ENCODE measurements around the gene SNRPN.
"Not testable (repeated sequence)": the region's sequence is repeated elsewhere in the genome, so short reads cannot be mapped to it uniquely, and the experiment has no call there.

Gene SNRPN

DNA sequence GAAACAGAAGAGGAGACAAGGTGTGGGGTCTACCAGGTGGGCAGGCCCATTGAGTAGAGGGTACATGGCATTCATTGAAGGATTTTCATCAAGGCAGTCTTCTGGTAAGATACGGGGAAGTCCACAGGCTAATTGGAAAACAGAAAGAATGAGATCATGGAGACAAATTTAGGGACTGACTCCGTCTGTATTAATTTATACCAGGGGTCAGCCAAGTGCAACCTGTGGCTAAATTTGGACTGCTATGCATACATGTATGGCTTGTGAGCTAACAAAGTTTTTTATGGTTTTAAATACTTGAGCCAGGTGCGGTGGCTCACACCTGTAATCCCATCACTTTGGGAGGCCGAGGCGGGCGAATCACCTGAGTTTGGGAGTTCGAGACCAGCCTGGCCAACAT is 21.1 kb upstream of the SNRPN start:
- Histone ChIP-seq H3K27me3 (no peaks in the 10 kb centered on the region), H3K4me3 (no peak overlapping the region), H3K4me1 (no peaks in the 10 kb centered on the region), H3K27ac (no peak overlapping the region), H3K9ac (no peak overlapping the region), H3K9me3 (replicated peaks in 1 of 11) (peaks cover 0 to 4% (median 0%) of the 10 kb centered on the region in 11 experiments; a peak in 3 of 22 replicates), H4K20me1 (no peaks in the 10 kb centered on the region), H3K4me2 (no peak overlapping the region), H3K36me3 (no peaks in the 10 kb centered on the region)
- TF ChIP-seq Cebpa-rat (IDR thresholded peaks at IDR 0.05): no peak

DNA sequence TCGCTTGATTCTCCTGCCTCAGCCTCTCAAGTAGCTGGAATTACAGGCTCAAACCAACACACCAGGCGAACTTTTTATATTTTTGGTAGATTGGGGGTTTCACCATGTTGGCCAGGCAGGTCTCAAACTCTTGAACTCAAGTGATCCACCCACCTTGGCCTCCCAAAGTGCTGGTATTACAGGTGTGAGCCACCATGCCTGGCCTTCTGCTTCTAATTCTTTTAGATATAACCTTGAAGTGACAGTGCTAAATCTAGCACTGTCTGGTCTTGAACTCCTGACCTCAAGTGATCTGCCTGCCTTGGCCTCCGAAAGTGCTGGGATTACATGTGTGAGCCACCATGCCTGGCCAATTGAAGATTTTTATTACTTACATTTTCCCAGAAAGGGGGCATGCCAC is 16.6 kb upstream of the SNRPN start:
- H3K4me2 ChIP-seq, H3K36me3 ChIP-seq, H3K4me1 ChIP-seq, H3K9ac ChIP-seq, H4K20me1 ChIP-seq, H3K27ac ChIP-seq, H3K27me3 ChIP-seq, H3K4me3 ChIP-seq: not testable (repeated sequence)
- peaks cover 0 to 18% (median 0%) of the 10 kb centered on the region in 11 experiments; a peak in 7 of 22 replicates for H3K9me3 ChIP-seq (replicated peaks in 1 of 11)

DNA sequence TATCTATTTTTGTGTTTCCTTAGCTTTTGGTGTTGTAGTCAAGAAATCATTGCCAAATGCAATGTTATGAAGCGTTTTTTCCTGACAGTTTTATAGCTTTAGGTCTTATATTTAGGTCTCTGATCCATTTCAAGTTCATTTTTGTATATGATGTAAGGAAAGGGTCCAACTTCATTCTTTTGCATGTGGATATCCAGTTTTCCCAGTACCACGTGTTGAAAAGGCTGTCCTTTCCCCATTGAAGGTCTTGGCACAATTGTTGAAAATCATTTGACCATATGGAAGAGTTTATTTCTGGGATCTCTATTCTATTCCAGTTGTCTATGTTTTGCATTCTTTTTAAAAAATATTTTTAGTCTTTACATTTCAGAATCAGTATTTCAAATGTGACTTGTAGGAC is 14.6 kb upstream of the SNRPN start:
- H3K4me2 ChIP-seq: no peak overlapping the region

DNA sequence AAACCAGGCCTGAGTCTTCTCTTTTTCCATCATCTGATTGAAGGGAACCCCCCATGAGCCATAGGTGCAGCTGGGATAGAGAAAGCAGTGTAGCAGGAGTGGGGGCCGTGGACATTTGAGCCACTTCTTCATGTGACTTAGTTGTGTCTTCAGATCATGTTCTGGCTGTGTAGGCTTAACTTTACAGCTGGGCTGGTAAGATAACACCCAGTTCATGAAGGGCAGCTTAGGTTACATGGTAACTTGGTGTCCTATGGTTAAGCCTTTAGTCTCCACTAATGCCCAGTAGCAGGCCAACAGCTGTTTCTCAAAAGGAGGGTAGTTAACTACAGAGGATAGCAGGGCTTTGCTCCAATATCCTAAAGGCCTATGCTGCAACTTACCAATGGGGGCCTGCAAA is 11.4 kb upstream of the SNRPN start:
- H3K9me3 ChIP-seq (replicated peaks in 1 of 11): peaks cover 0 to 52% (median 13%) of the 10 kb centered on the region in 11 experiments; a peak in 13 of 22 replicates

More for the DNA sequence above, 14.6 kb upstream of the SNRPN start:
- Histone ChIP-seq H3K9me3 (replicated peaks in 1 of 11) (peaks cover 0 to 27% (median 0%) of the 10 kb centered on the region in 11 experiments; a peak in 9 of 22 replicates), H3K4me1 (no peaks in the 10 kb centered on the region), H3K27ac (no peak overlapping the region), H3K36me3 (no peaks in the 10 kb centered on the region), H3K27me3 (no peaks in the 10 kb centered on the region), H3K4me3 (no peak overlapping the region), H4K20me1 (no peaks in the 10 kb centered on the region), H3K9ac (no peak overlapping the region)
- TF ChIP-seq Cebpa-rat (IDR thresholded peaks at IDR 0.05): no peak

DNA sequence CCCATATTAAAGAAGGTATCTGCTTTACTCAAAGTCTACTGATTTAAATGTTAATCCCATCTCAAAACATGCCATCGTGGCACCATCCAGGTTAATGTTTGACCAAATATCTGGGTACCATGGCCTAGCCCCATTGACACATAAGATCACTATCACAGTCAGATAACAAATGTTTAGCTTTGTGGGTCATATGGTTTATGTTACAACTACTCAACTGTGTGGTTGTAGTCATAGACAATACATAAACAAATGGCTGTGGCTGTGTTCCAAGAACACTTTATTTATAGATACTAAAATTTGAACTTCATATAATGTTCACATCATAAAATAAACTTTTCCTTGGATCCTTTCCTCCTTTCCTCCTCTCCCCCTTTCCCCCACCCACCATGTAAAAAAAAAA is 9.8 kb upstream of the SNRPN start:
- Histone ChIP-seq H3K9me3 (replicated peaks in 1 of 11) (peaks cover 0 to 49% (median 16%) of the 10 kb centered on the region in 11 experiments; a peak in 13 of 22 replicates), H3K9ac (no peak overlapping the region), H3K36me3 (no peaks in the 10 kb centered on the region), H4K20me1 (no peaks in the 10 kb centered on the region), H3K4me2 (no peak overlapping the region), H3K4me3 (no peak overlapping the region), H3K4me1 (peaks cover 3 to 8% (median 7%) of the 10 kb centered on the region in 10 experiments; a peak in 15 of 20 replicates), H3K27me3 (no peaks in the 10 kb centered on the region), H3K27ac (no peak overlapping the region)
- TF ChIP-seq Cebpa-rat (IDR thresholded peaks at IDR 0.05): no peak

More for the DNA sequence above, 11.4 kb upstream of the SNRPN start:
- Histone ChIP-seq H3K27me3 (no peaks in the 10 kb centered on the region), H3K4me3 (no peak overlapping the region), H3K4me2 (no peak overlapping the region), H4K20me1 (no peaks in the 10 kb centered on the region), H3K27ac (no peak overlapping the region), H3K4me1 (peaks cover 3 to 8% (median 7%) of the 10 kb centered on the region in 10 experiments; a peak in 15 of 20 replicates), H3K9ac (no peak overlapping the region), H3K36me3 (no peaks in the 10 kb centered on the region)
- no peak for TF ChIP-seq Cebpa-rat (IDR thresholded peaks at IDR 0.05)

DNA sequence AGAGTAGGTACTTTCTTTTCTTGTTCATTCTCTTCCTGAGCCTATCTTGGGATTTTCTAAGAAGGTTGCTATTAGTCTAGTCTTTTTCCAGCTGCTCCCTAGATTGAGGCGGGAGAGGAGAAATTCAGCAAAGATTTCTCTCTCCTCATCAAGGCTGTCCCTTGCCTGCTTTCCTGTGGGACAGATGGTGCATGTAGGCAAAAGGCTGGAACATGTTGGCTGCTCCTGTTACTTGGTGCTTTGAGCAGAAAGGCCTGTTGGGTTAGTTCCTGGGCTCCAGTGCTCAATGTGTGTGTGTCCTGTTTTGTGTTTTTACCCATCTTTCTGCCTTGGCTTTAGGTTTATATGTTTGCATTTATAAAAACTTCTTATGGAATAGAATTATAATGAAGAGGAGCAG is 9.1 kb upstream of the SNRPN start:
- Histone ChIP-seq H3K27ac (no peak overlapping the region), H3K4me1 (peaks cover 3 to 11% (median 7%) of the 10 kb centered on the region in 10 experiments; a peak in 15 of 20 replicates), H3K4me3 (no peak overlapping the region), H3K36me3 (no peaks in the 10 kb centered on the region), H4K20me1 (no peaks in the 10 kb centered on the region), H3K9me3 (replicated peaks in 1 of 11) (peaks cover 0 to 45% (median 16%) of the 10 kb centered on the region in 11 experiments; a peak in 13 of 22 replicates), H3K27me3 (no peaks in the 10 kb centered on the region), H3K4me2 (peak overlapping the region in 2 of 11 experiments; percentile 33 to 60; a peak in 2 of 22 replicates), H3K9ac (no peak overlapping the region)
- TF ChIP-seq Cebpa-rat (IDR thresholded peaks at IDR 0.05): no peak

DNA sequence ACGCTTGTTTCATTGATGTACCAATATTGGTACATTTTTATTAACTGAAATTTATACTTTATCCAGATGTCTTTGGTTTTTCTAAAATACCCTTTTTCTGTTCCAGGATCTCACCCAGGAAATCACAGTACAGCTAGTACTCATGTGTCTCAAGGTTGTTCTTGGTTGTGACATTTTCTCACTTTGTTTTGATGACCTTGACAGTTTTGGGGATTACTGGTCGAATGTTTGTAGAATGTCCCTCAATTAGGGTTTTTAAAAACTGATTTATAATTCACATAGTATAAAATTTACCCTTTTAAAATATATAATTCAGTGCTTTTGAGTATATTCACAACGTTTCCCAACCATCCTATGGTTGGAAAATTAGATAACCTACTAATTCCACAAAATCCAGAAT is 6.3 kb upstream of the SNRPN start:
- TF ChIP-seq Cebpa-rat (IDR thresholded peaks at IDR 0.05): no peak
- H3K9me3 ChIP-seq (replicated peaks in 1 of 11): peaks cover 0 to 32% (median 13%) of the 10 kb centered on the region in 11 experiments; a peak in 11 of 22 replicates
- no peak overlapping the region for H3K4me3 ChIP-seq
- no peak overlapping the region for H3K9ac ChIP-seq
- no peaks in the 10 kb centered on the region for H3K27me3 ChIP-seq
- no peak overlapping the region for H3K27ac ChIP-seq
- H3K36me3 ChIP-seq: no peaks in the 10 kb centered on the region
- peaks cover 3 to 15% (median 10%) of the 10 kb centered on the region in 10 experiments; a peak in 15 of 20 replicates for H3K4me1 ChIP-seq
- H4K20me1 ChIP-seq: no peaks in the 10 kb centered on the region
- H3K4me2 ChIP-seq: no peak overlapping the region

DNA sequence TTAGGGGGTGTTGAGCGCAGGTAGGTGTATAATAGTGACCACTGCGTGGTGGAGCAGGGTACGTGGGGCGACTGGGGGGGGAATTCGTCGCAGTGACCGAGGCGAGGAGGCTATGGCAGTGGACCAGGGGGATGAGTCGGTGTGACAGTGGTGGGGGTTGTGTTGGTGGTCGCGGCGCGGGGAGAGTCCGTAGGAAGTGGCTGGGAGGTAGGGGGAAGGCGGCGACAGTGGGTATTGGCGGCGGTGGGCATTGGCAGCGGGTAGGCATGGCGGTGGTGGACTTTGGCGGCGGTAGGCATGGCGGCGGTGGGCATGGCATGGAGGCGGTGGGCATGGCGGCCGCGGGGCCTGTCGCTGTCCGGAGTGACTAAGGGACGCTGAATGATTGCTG is 739 bp downstream of the SNRPN start:
- peak overlapping the region; percentile 33 to 73 (median 66); a peak in 17 of 22 replicates for H3K4me2 ChIP-seq
- no peak for TF ChIP-seq Cebpa-rat (IDR thresholded peaks at IDR 0.05)
- H3K9me3 ChIP-seq (replicated peaks in 1 of 11): peaks cover 34 to 58% (median 52%) of the 10 kb centered on the region in 11 experiments
- H3K36me3 ChIP-seq: peaks cover 0 to 20% (median 12%) of the 10 kb centered on the region in 11 experiments; a peak in 15 of 22 replicates
- peaks cover 18 to 32% (median 25%) of the 10 kb centered on the region in 10 experiments for H3K4me1 ChIP-seq
- H3K27ac ChIP-seq: peak overlapping the region; percentile 78 to 90 (median 87)
- H3K27me3 ChIP-seq: no peaks in the 10 kb centered on the region
- H3K4me3 ChIP-seq: peak overlapping the region; percentile 68 to 84 (median 76)
- H3K9ac ChIP-seq: peak overlapping the region; percentile 78 to 88 (median 85)
- H4K20me1 ChIP-seq: peaks cover 0 to 14% (median 0%) of the 10 kb centered on the region in 11 experiments; a peak in 3 of 22 replicates

DNA sequence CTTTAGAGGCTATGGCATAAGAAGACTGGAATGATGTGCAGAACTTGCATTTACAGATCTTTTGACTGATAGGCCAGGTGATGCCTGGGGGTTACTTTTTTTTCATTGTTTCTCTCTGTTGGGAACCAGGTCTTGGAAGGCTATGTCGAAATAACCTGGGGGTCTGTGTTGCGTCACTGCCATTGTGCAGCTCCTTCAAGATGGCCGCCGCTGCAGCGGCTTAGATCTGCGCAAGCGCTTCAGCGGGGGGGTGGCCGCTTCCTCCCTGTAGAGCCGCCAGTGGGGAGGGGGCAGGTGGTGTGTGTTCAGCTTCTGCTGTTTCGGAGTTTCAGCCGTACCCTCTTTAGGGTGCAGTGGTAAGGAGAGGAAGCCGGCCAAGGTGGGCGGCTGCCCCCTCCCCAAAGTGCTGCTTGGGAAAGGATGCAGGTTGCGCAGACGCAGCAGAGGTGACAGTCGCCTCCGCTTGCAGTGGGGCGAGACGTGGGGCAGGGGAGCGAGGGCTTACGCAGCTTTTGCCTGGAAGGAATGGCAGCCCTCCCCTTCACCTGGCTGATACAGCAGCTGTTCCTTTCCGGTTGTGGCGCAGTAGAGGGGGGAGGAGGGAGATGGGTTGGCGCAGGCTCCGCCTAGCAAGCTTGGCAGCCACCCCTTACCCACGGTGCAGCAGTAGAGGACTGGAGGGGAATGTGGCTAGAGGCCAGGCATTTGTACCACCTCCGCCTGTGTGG is 1.5 kb downstream of the SNRPN start:
- Histone ChIP-seq H3K36me3 (peaks cover 0 to 27% (median 14%) of the 10 kb centered on the region in 11 experiments; a peak in 15 of 22 replicates), H3K27me3 (no peaks in the 10 kb centered on the region), H3K4me1 (peaks cover 17 to 30% (median 26%) of the 10 kb centered on the region in 10 experiments), H3K9ac (peak overlapping the region; percentile 78 to 88 (median 85)), H3K4me2 (peak overlapping the region; percentile 53 to 84 (median 73)), H3K27ac (peak overlapping the region; percentile 78 to 90 (median 87)), H3K9me3 (replicated peaks in 1 of 11) (peaks cover 37 to 65% (median 58%) of the 10 kb centered on the region in 11 experiments), H4K20me1 (peaks cover 0 to 14% (median 0%) of the 10 kb centered on the region in 11 experiments; a peak in 3 of 22 replicates), H3K4me3 (peak overlapping the region; percentile 68 to 84 (median 76))
- peak in 7 of 11 experiments; percentile 18 to 85 (median 44); a peak in 9 of 22 replicates for TF ChIP-seq Cebpa-rat (IDR thresholded peaks at IDR 0.05)

Data from BLaER1 treated with 17β-estradiol and CSF1 and Interleukin-3, amounts not matched to agents 10 nM and 100 nM (cell line).